Ishikawa (cell line): ENCODE measurements around the gene SERPINB6.

Source experiments
- CEBPB ChIP-seq: IDR thresholded peaks from 2 replicates; pipeline ENCODE4 v1.6.1; 2012
- EGR1 ChIP-seq: IDR thresholded peaks from 2 replicates; pipeline ENCODE4 v1.6.1; 2012
- FOXM1 ChIP-seq: IDR thresholded peaks from 2 replicates; pipeline ENCODE4 v1.6.1; 2012; ENCODE audit warnings: low read depth, borderline replicate concordance
- MAX ChIP-seq: IDR thresholded peaks from 2 replicates; pipeline ENCODE4 v1.6.1; 2012
- NFIC ChIP-seq: IDR thresholded peaks from 2 replicates; pipeline ENCODE4 v1.6.1; 2012
- RAD21 ChIP-seq: IDR thresholded peaks from 2 replicates; pipeline ENCODE4 v1.6.1; 2012; ENCODE audit warnings: low read depth
- TAF1 ChIP-seq: IDR thresholded peaks from 2 replicates; pipeline ENCODE4 v1.6.1; 2012; ENCODE audit warnings: low read depth, mild to moderate bottlenecking
- TEAD4 ChIP-seq: IDR thresholded peaks from 2 replicates; pipeline ENCODE4 v1.6.1; 2012
- YY1 ChIP-seq: IDR thresholded peaks from 2 replicates; pipeline ENCODE4 v1.6.1; 2012; ENCODE audit warnings: low read depth

DNA sequence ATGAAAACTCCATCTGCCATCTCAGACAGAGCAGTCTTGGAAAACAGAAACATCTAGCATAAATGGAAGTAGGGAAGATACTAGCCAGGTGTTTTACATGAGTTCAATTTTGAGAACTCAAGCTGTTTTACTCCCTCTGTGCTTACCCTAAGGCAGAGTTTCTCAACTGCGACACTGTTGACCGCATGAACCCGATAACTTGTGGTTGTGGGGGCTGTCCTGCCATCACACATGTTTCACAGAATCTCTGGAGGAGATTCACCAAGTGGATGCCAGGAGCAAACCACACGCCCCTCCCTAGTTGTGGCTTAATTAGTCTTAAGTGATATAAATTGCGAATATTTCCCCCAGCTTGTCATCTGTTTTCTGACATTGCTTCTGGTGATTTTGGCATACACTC lies 2.3 kb upstream of the SERPINB6 start:
- TF ChIP-seq TEAD4, result no peak
- no peak for TF ChIP-seq YY1
- TF ChIP-seq MAX, result no peak
- no peak for TF ChIP-seq CEBPB
- no peak for TF ChIP-seq FOXM1
- no peak for TF ChIP-seq TAF1
- TF ChIP-seq RAD21, result no peak
- TF ChIP-seq EGR1, result no peak
- TF ChIP-seq NFIC, result no peak
